HepG2 (cell line): ENCODE measurements around the gene SLC34A3. TPM values are rescaled to one million over a fixed set of nuclear protein-coding genes. Genes with fewer than 3 reads are reported as not detected.

Source experiments
- CCDC6 ChIP-seq: sonication (generic); formaldehyde crosslinking; IDR thresholded peaks from 2 replicates; pipeline ENCODE4 v1.8.1; 2022; ENCODE audit warnings: mild to moderate bottlenecking, missing genetic modification reagents, moderate library complexity
- HDAC6 ChIP-seq: fragments of 200-600 bp; sonication (generic); IDR thresholded peaks from 2 replicates; pipeline ENCODE4 v1.7.0; 2017; ENCODE audit warnings: mild to moderate bottlenecking, antibody characterized with exemption, low read length, low read depth
- HES4 ChIP-seq: sonication (generic); formaldehyde crosslinking; IDR thresholded peaks from 2 replicates; pipeline ENCODE4 v1.9.0; 2021; ENCODE audit warnings: mild to moderate bottlenecking, missing genetic modification reagents, borderline replicate concordance
- JUND ChIP-seq: sonication (generic); formaldehyde crosslinking; IDR thresholded peaks from 2 replicates; pipeline ENCODE4 v1.8.0; 2022; ENCODE audit warnings: mild to moderate bottlenecking, missing genetic modification reagents
- KDM4B ChIP-seq: sonication (generic); formaldehyde crosslinking; IDR thresholded peaks from 2 replicates; pipeline ENCODE4 v1.4.0; 2020; ENCODE audit warnings: missing genetic modification reagents
- MLLT10 ChIP-seq: sonication (generic); formaldehyde crosslinking; IDR thresholded peaks from 2 replicates; pipeline ENCODE4 v1.4.0; 2020; ENCODE audit warnings: missing genetic modification reagents
- NRL ChIP-seq: sonication (generic); formaldehyde crosslinking; IDR thresholded peaks from 2 replicates; pipeline ENCODE4 v1.5.0; 2020; ENCODE audit warnings: missing genetic modification reagents, mild to moderate bottlenecking, moderate library complexity, borderline replicate concordance
- PHF8 ChIP-seq: sonication (generic); formaldehyde crosslinking; IDR thresholded peaks from 2 replicates; pipeline ENCODE4 v1.5.0; 2020; ENCODE audit warnings: missing genetic modification reagents
- RFXAP ChIP-seq: sonication (generic); formaldehyde crosslinking; IDR thresholded peaks from 2 replicates; pipeline ENCODE4 v1.4.0; 2020; ENCODE audit warnings: missing genetic modification reagents, borderline replicate concordance
- SMC3 ChIP-seq: IDR thresholded peaks from 2 replicates; pipeline ENCODE4 v1.6.1; 2011; ENCODE audit warnings: low read length, improper control_type of control experiment
- SNAI1 ChIP-seq: sonication (generic); formaldehyde crosslinking; IDR thresholded peaks from 2 replicates; pipeline ENCODE4 v1.5.0; 2020; ENCODE audit warnings: mild to moderate bottlenecking, missing genetic modification reagents, borderline replicate concordance
- TGIF2 ChIP-seq: IDR thresholded peaks from 2 replicates; pipeline ENCODE4 v1.6.1; 2016; ENCODE audit warnings: control low read depth, missing compliant biosample characterization
- ZFYVE20 ChIP-seq: sonication (generic); formaldehyde crosslinking; IDR thresholded peaks from 2 replicates; pipeline ENCODE4 v1.8.0; 2023; ENCODE audit warnings: low read depth, mild to moderate bottlenecking, moderate library complexity, missing genetic modification reagents, borderline replicate concordance
- ZMAT3 ChIP-seq: sonication (generic); formaldehyde crosslinking; conservative IDR thresholded peaks from 2 replicates; pipeline ENCODE4 v1.7.0; 2021; ENCODE audit warnings: missing genetic modification reagents
- ZNF543 ChIP-seq: sonication (generic); formaldehyde crosslinking; IDR thresholded peaks from 2 replicates; pipeline ENCODE4 v1.4.0; 2020; ENCODE audit warnings: mild to moderate bottlenecking, missing genetic modification reagents
- ZNF619 ChIP-seq: sonication (generic); formaldehyde crosslinking; IDR thresholded peaks from 2 replicates; pipeline ENCODE4 v1.4.0; 2020; ENCODE audit warnings: mild to moderate bottlenecking, missing genetic modification reagents
- polyA plus RNA-seq, 8 experiments: library from polyadenylated mRNA; depleted of rRNA in 3 of 8; stranded (reverse) in 7 of 8; unstranded in 1 of 8; fragments of >200 nt; fragmentation: Illumina TruSeq in 4 of 8; extraction: Trizol in 4 of 8; gene quantifications; 2 replicates each; pipeline versions ENCODE4 v1.2.1 to v1.2.3, GENCODE V29; 2011 to 2016; ENCODE audit warnings: low read depth in 4 of 8, missing spikeins in 1 of 8, mixed read lengths in 1 of 8; ENCODE audit not compliant: insufficient read depth in 1 of 8
- total RNA-seq, 5 experiments: library from RNA; depleted of rRNA; stranded (reverse); fragments of >200 nt; fragmentation: Illumina TruSeq; extraction: Trizol; gene quantifications; 2 replicates each; pipeline ENCODE4 v1.2.3, GENCODE V29; 2016; ENCODE audit warnings: low read depth in 1 of 5
- TF ChIP-seq, protein P1 (sequence below): sonication (generic); formaldehyde crosslinking; IDR thresholded peaks from 2 replicates; pipeline ENCODE4 v1.5.1; 2020; ENCODE audit warnings: mild to moderate bottlenecking, missing genetic modification reagents, borderline replicate concordance
- TF ChIP-seq, protein P2 (sequence below): sonication (generic); formaldehyde crosslinking; IDR thresholded peaks from 2 replicates; pipeline ENCODE4 v1.4.0; 2020; ENCODE audit warnings: missing genetic modification reagents
- TF ChIP-seq, protein P3 (sequence below): IDR thresholded peaks from 2 replicates; pipeline ENCODE4 v1.6.1; 2016; ENCODE audit warnings: control low read depth
- TF ChIP-seq, protein P4 (sequence below): sonication (generic); formaldehyde crosslinking; IDR thresholded peaks from 2 replicates; pipeline ENCODE4 v1.4.0; 2020; ENCODE audit warnings: missing genetic modification reagents

Gene SLC34A3
- total and polyA plus RNA-seq, 2 of the 13 experiments (the other 11 are each of a cell fraction or from before 2014, with no cell fraction given), result 0.07 to 1.0 TPM

DNA sequence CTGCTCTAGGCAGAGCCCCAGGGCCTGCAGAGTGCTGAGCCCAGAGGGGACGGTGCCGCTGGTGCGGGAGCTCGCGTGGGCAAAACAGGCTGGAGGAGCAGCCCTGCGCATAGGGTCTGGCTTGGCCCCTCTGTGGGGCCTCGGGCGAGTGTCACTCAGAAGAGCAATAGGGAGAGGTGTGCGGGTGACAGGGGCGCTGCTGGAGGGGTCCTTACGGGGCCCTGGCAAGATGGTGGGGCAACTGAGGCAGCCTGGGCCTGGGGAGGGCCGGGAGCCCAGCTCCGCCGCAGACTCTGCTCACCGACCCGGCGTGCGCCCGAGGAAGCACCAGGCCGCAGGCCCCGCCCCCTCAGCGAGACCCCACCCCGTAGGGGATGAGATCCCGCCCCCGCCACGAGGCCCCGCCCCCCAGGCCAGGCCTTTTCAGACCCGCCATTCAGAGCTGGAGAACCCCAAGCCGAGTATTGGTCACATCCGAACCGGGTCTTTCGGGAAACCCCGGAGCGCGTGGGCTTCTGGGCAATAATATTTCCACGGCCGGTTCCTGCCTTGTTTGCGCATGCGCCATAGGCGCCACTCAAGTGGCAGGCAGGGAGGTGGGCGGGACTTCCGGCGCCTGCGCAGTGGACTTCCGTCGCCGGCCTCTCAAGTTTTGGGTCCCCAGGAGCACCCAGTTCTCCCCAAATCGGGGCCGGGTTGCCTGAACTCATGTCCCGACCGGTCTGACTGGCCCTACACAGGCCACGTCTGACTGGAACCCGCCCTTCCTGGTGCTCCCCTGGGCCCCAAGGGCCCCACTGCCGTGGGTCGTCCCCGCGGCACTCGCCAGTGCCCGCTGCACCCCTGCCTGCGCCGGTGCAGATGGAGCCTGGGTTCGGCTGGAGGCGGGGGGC is 7.4 kb upstream of the SLC34A3 start (continued):
- TF ChIP-seq, protein P1, sequence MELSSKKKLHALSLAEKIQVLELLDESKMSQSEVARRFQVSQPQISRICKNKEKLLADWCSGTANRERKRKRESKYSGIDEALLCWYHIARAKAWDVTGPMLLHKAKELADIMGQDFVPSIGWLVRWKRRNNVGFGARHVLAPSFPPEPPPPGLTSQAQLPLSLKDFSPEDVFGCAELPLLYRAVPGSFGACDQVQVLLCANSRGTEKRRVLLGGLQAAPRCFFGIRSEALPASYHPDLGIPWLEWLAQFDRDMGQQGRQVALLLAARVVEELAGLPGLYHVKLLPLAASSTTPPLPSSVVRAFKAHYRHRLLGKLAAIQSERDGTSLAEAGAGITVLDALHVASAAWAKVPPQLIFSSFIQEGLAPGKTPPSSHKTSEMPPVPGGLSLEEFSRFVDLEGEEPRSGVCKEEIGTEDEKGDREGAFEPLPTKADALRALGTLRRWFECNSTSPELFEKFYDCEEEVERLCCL, result no peak
- TF ChIP-seq ZNF543 (no peak), HES4 (CRISPR knock-in tag) (no peak), MLLT10 (CRISPR knock-in tag) (no peak), ZMAT3 (CRISPR knock-in tag) (0 out of 2 replicates have a peak, but pooled peaks have one; percentile 9), RFXAP (no peak), PHF8 (peak; percentile 72), TGIF2 (CRISPR knock-in tag) (no peak), CCDC6 (CRISPR knock-in tag) (no peak), NRL (no peak; the same call in 1 of the 2 replicates), HDAC6 (no peak), SNAI1 (CRISPR knock-in tag) (no peak), JUND (CRISPR knock-in tag) (no peak), ZFYVE20 (CRISPR knock-in tag) (no peak), SMC3 (no peak), ZNF619 (CRISPR knock-in tag) (no peak; the same call in 1 of the 2 replicates), KDM4B (no peak)
- TF ChIP-seq, protein P2, sequence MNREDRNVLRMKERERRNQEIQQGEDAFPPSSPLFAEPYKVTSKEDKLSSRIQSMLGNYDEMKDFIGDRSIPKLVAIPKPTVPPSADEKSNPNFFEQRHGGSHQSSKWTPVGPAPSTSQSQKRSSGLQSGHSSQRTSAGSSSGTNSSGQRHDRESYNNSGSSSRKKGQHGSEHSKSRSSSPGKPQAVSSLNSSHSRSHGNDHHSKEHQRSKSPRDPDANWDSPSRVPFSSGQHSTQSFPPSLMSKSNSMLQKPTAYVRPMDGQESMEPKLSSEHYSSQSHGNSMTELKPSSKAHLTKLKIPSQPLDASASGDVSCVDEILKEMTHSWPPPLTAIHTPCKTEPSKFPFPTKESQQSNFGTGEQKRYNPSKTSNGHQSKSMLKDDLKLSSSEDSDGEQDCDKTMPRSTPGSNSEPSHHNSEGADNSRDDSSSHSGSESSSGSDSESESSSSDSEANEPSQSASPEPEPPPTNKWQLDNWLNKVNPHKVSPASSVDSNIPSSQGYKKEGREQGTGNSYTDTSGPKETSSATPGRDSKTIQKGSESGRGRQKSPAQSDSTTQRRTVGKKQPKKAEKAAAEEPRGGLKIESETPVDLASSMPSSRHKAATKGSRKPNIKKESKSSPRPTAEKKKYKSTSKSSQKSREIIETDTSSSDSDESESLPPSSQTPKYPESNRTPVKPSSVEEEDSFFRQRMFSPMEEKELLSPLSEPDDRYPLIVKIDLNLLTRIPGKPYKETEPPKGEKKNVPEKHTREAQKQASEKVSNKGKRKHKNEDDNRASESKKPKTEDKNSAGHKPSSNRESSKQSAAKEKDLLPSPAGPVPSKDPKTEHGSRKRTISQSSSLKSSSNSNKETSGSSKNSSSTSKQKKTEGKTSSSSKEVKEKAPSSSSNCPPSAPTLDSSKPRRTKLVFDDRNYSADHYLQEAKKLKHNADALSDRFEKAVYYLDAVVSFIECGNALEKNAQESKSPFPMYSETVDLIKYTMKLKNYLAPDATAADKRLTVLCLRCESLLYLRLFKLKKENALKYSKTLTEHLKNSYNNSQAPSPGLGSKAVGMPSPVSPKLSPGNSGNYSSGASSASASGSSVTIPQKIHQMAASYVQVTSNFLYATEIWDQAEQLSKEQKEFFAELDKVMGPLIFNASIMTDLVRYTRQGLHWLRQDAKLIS (CRISPR knock-in tag), result no peak
- TF ChIP-seq, protein P3, sequence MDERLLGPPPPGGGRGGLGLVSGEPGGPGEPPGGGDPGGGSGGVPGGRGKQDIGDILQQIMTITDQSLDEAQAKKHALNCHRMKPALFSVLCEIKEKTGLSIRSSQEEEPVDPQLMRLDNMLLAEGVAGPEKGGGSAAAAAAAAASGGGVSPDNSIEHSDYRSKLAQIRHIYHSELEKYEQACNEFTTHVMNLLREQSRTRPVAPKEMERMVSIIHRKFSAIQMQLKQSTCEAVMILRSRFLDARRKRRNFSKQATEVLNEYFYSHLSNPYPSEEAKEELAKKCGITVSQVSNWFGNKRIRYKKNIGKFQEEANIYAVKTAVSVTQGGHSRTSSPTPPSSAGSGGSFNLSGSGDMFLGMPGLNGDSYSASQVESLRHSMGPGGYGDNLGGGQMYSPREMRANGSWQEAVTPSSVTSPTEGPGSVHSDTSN (CRISPR knock-in tag), result 0 out of 2 replicates have a peak, but pooled peaks have one; percentile 33
- TF ChIP-seq, protein P4, sequence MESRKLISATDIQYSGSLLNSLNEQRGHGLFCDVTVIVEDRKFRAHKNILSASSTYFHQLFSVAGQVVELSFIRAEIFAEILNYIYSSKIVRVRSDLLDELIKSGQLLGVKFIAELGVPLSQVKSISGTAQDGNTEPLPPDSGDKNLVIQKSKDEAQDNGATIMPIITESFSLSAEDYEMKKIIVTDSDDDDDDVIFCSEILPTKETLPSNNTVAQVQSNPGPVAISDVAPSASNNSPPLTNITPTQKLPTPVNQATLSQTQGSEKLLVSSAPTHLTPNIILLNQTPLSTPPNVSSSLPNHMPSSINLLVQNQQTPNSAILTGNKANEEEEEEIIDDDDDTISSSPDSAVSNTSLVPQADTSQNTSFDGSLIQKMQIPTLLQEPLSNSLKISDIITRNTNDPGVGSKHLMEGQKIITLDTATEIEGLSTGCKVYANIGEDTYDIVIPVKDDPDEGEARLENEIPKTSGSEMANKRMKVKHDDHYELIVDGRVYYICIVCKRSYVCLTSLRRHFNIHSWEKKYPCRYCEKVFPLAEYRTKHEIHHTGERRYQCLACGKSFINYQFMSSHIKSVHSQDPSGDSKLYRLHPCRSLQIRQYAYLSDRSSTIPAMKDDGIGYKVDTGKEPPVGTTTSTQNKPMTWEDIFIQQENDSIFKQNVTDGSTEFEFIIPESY (CRISPR knock-in tag), result no peak
